OCI-LY3 (cell line): ENCODE data around the gene PHC3.

Experiments
- H2AFZ ChIP-seq: fragments of 200-600, 300-600 bp; shearing (Covaris generic); 2 replicates; pipeline ENCODE4 v1.6.0; 2014; ENCODE audit warnings: antibody characterized with exemption, low read depth, low read length
- H3K27ac ChIP-seq: fragments of 200-600, 300-600 bp; sonication (generic); 2 replicates; pipeline ENCODE4 v1.5.1; 2014; ENCODE audit warnings: mild to moderate bottlenecking, low read length, moderate library complexity, mixed read lengths
- H3K27me3 ChIP-seq: fragments of 200-600, 300-600 bp; sonication (generic); 2 replicates; pipeline ENCODE4 v1.6.1; 2014; ENCODE audit warnings: low read depth, low read length, mixed read lengths
- H3K36me3 ChIP-seq: fragments of 200-600, 300-600 bp; sonication (generic); replicated peaks from 2 replicates; pipeline ENCODE3; 2014; ENCODE audit warnings: low read depth, low read length, mixed read lengths
- H3K4me1 ChIP-seq: fragments of 300-600, 200-600 bp; sonication (generic); 2 replicates; pipeline ENCODE4 v1.6.1; 2014; ENCODE audit warnings: low read length, mixed read lengths
- H3K4me2 ChIP-seq: fragments of 200-600, 300-600 bp; sonication (generic); 2 replicates; pipeline ENCODE4 v1.6.1; 2014; ENCODE audit warnings: low read length, mixed read lengths
- H3K4me3 ChIP-seq: fragments of 300-600, 200-600 bp; sonication (generic); 2 replicates; pipeline ENCODE4 v1.5.1; 2014; ENCODE audit warnings: antibody characterized with exemption, mild to moderate bottlenecking, low read length, moderate library complexity
- H3K79me2 ChIP-seq: fragments of 300-600, 200-600 bp; shearing (Covaris generic); 2 replicates; pipeline ENCODE4 v1.6.1; 2014; ENCODE audit warnings: mild to moderate bottlenecking, low read length, mixed read lengths
- H3K9ac ChIP-seq: fragments of 300-600, 200-600 bp; shearing (Covaris generic); 2 replicates; pipeline ENCODE4 v1.6.0; 2014; ENCODE audit warnings: mild to moderate bottlenecking, low read length, moderate library complexity
- H3K9me3 ChIP-seq: fragments of 200-600, 300-600 bp; shearing (Covaris generic); 2 replicates; pipeline ENCODE4 v1.6.1; 2014; ENCODE audit warnings: low read length, mixed read lengths; ENCODE audit not compliant: insufficient read depth
- H4K20me1 ChIP-seq: fragments of 200-600, 300-600 bp; sonication (generic); 2 replicates; pipeline ENCODE4 v1.6.1; 2016; ENCODE audit warnings: low read length, mixed read lengths; ENCODE audit not compliant: insufficient read depth
- CTCF ChIP-seq: fragments of 200-600, 300-600 bp; sonication (generic); IDR thresholded peaks from 2 replicates; pipeline ENCODE4 v1.5.1; 2014; ENCODE audit warnings: antibody characterized with exemption, low read length, low read depth
- EZH2phosphoT487 ChIP-seq: fragments of 200-600 bp; shearing (Covaris generic); IDR thresholded peaks from 2 replicates; pipeline ENCODE4 v1.6.1; 2018; ENCODE audit warnings: antibody characterized with exemption, mixed run types, low read depth

PHC3 gene

GRCh38 chr3:170081079-170081741 is 100.3 kb downstream of the PHC3 start:
- Histone ChIP-seq H3K4me2 (no peak overlapping the region), H4K20me1 (no peaks in the 10 kb centered on the region), H3K27ac (no peak overlapping the region), H3K27me3 (no peaks in the 10 kb centered on the region), H3K9ac (no peak overlapping the region), H3K4me3 (no peak overlapping the region), H3K9me3 (no peaks in the 10 kb centered on the region), H3K4me1 (no peaks in the 10 kb centered on the region), H3K79me2 (no peaks in the 10 kb centered on the region), H3K36me3 (peaks cover 39% of the 10 kb centered on the region), H2AFZ (no peak overlapping the region)
- TF ChIP-seq EZH2phosphoT487 (no peak), CTCF (no peak)

GRCh38 chr3:170080605-170081004 is 100.9 kb downstream of the PHC3 start:
- TF ChIP-seq EZH2phosphoT487 (no peak), CTCF (no peak)
- Histone ChIP-seq H3K36me3 (peaks cover 34% of the 10 kb centered on the region), H3K4me2 (no peak overlapping the region), H3K4me1 (no peaks in the 10 kb centered on the region), H3K79me2 (no peaks in the 10 kb centered on the region), H3K27ac (no peak overlapping the region), H4K20me1 (no peaks in the 10 kb centered on the region), H3K27me3 (no peaks in the 10 kb centered on the region), H3K9me3 (no peaks in the 10 kb centered on the region), H2AFZ (no peak overlapping the region), H3K9ac (no peak overlapping the region), H3K4me3 (no peak overlapping the region)

- Histone ChIP-seq H2AFZ (no peak overlapping the region), H3K4me1 (no peaks in the 10 kb centered on the region), H3K27ac (no peak overlapping the region), H3K9me3 (no peaks in the 10 kb centered on the region), H3K9ac (no peak overlapping the region), H3K4me2 (no peak overlapping the region), H3K36me3 (peaks cover 26% of the 10 kb centered on the region), H4K20me1 (no peaks in the 10 kb centered on the region), H3K4me3 (no peak overlapping the region), H3K79me2 (no peaks in the 10 kb centered on the region), H3K27me3 (no peaks in the 10 kb centered on the region)
- TF ChIP-seq CTCF (no peak), EZH2phosphoT487 (no peak)
Observed at GRCh38 chr3:170079536-170080165, 101.9 kb downstream of the PHC3 start.

- Histone ChIP-seq H3K27ac (no peak overlapping the region), H3K79me2 (no peaks in the 10 kb centered on the region), H3K4me2 (no peak overlapping the region), H3K4me3 (no peak overlapping the region), H4K20me1 (no peaks in the 10 kb centered on the region), H3K36me3 (peaks cover 18% of the 10 kb centered on the region), H3K4me1 (no peaks in the 10 kb centered on the region), H3K9ac (no peak overlapping the region), H3K9me3 (no peaks in the 10 kb centered on the region), H3K27me3 (no peaks in the 10 kb centered on the region), H2AFZ (no peak overlapping the region)
- TF ChIP-seq CTCF, result peak; percentile 37
- TF ChIP-seq EZH2phosphoT487, result no peak
Observed at GRCh38 chr3:170078620-170079281, 102.8 kb downstream of the PHC3 start.
